A549 treated with RU486 at 1 μM for 4 hours (cell line): ENCODE data around the gene STT3B. TPM values are rescaled to one million over a fixed set of nuclear protein-coding genes. Genes with fewer than 3 reads are reported as not detected.

Experiments
- total RNA-seq: library from RNA; stranded (reverse); fragments of 200-300 nt; extraction: Qiagen RNA extraction; gene quantifications from 5 replicates; pipeline ENCODE4 v1.2.3, GENCODE V29; 2022; ENCODE audit warnings: low read depth

Gene STT3B
- total RNA-seq: 54.9 to 102 TPM (median 76.7 TPM) in 5 replicates

GRCh38 chr3:31532587-31533168 lies at the start of gene STT3B:
TSS of gene STT3B (plus strand) at chr3:31532925. CDS start at chr3:31532999, 74 bp downstream.

